Measurements from ENCODE around the gene ESR1.

DNA sequence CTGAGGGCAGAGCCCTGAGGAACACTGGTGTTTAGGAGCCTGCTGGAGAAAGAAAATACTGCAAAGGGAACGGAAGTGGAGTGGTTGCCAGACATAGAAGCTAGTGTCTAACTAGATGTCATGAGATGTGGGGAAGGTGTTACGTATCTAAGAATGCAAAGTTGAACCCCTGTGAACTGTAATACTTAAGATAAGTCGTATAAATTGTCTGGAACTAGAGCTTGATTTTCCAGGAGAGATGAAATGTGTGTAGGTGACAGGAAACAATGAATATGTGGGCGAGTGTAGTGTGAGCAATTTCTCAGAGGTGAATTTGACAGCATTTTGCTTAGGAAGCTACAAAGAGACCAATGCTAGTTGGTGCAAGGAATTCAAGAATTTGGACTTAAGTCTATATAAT, 27.9 kb downstream of the ESR1 start:
- TF ChIP-seq YY1 (IDR thresholded peaks at IDR 0.05; ENCODE audit: insufficient read depth, insufficient read length) (no peak), SUZ12 (IDR thresholded peaks at IDR 0.05; ENCODE audit: extremely low read depth, insufficient read depth, insufficient read length) (no peak)
